DOHH2 (cell line): ENCODE data around the gene DENND11.

Source experiments
- EZH2phosphoT487 ChIP-seq: fragments of 200-600 bp; sonication (generic); IDR thresholded peaks from 2 replicates; pipeline ENCODE4 v1.6.1; 2017; ENCODE audit warnings: borderline replicate concordance, mild to moderate bottlenecking, antibody characterized with exemption, low read length, moderate library complexity, mixed read lengths
- TF ChIP-seq, protein P1 (sequence below): fragments of 200-600 bp; sonication (generic); IDR thresholded peaks from one replicate; pipeline ENCODE4 v1.5.1; 2014; ENCODE audit warnings: antibody characterized with exemption, mild to moderate bottlenecking, low read depth, low read length; ENCODE audit not compliant: poor library complexity, severe bottlenecking

GRCh38 chr7:141652691-141653090, 49.3 kb downstream of the DENND11 start:
- TF ChIP-seq, protein P1, sequence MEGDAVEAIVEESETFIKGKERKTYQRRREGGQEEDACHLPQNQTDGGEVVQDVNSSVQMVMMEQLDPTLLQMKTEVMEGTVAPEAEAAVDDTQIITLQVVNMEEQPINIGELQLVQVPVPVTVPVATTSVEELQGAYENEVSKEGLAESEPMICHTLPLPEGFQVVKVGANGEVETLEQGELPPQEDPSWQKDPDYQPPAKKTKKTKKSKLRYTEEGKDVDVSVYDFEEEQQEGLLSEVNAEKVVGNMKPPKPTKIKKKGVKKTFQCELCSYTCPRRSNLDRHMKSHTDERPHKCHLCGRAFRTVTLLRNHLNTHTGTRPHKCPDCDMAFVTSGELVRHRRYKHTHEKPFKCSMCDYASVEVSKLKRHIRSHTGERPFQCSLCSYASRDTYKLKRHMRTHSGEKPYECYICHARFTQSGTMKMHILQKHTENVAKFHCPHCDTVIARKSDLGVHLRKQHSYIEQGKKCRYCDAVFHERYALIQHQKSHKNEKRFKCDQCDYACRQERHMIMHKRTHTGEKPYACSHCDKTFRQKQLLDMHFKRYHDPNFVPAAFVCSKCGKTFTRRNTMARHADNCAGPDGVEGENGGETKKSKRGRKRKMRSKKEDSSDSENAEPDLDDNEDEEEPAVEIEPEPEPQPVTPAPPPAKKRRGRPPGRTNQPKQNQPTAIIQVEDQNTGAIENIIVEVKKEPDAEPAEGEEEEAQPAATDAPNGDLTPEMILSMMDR = no peak
- no peak for TF ChIP-seq EZH2phosphoT487
